A673 (cell line): ENCODE results near the gene IGSF1.

Experiments
- CTCF ChIP-seq: fragments of 300-800, 200-600 bp; sonication (generic); conservative IDR thresholded peaks from 2 replicates; pipeline ENCODE4 v1.5.1; 2017; ENCODE audit warnings: low read depth, mild to moderate bottlenecking, antibody characterized with exemption, low read length, moderate library complexity, mixed read lengths
- EZH2 ChIP-seq: fragments of 200-600 bp; sonication (generic); IDR thresholded peaks from 2 replicates; pipeline ENCODE4 v1.6.1; 2017; ENCODE audit warnings: borderline replicate concordance, low read depth, mild to moderate bottlenecking, mixed read lengths, antibody characterized with exemption, low read length; ENCODE audit not compliant: poor library complexity, severe bottlenecking

GRCh38 chrX:131270080-131270479 lies 19.0 kb downstream of the IGSF1 start:
- no peak for TF ChIP-seq CTCF
- TF ChIP-seq EZH2 = no peak
